ENCODE measurements around the gene EXOC4. TPM values are rescaled to one million over a fixed set of nuclear protein-coding genes. Genes with fewer than 3 reads are reported as not detected.

EXOC4 gene
- total RNA-seq, 4 donors from 2014 or later: 36.6 to 64.0 (median 57.4) TPM

DNA sequence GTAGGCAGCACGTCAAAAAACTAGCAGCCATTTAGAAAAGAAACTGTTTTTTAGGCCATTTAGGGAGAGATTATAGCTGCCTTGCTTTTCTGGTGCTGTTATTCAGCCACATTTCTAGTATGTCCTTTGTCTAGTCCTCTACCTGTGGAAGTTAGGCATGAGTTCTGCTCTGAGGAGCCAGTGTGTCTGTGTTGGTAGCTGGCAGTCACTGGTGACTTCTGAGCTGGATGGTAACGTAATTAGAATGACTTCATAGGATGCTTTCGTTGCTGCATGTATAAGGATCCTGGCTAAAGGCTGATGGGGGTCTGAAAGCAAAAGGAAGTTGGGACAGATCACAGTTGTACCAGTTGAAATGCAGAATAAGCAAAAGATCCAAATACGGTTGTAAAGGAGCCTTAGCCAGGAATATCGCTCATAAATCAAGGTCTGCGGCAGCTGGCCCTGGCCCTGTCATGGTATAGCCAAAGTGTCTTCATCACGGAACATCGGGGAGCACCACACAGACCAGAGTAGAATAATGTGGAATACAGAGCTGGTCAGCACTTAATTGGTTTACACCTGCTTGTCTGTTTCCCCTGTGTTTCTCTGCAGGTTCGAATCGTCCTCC lies 226.7 kb downstream of the EXOC4 start:
- Histone ChIP-seq H3K36me3 (peaks cover 0 to 8% (median 3%) of the 10 kb centered on the region in 4 donors), H3K27me3 (no peaks in the 10 kb centered on the region), H3K9me3 (no peaks in the 10 kb centered on the region), H3K4me1 (no peaks in the 10 kb centered on the region), H3K27ac (replicated peaks in 1 of 4) (no peak overlapping the region), H3K4me3 (no peak overlapping the region)
- no peak for DNase-seq (ENCODE audit: extremely low spot score)
- TF ChIP-seq POLR2AphosphoS5 (IDR thresholded peaks at IDR 0.05) (no peak), EP300 (IDR thresholded peaks at IDR 0.05) (no peak), POLR2A (IDR thresholded peaks at IDR 0.05; ENCODE audit: low read depth) (no peak)
- TF ChIP-seq, protein P1, sequence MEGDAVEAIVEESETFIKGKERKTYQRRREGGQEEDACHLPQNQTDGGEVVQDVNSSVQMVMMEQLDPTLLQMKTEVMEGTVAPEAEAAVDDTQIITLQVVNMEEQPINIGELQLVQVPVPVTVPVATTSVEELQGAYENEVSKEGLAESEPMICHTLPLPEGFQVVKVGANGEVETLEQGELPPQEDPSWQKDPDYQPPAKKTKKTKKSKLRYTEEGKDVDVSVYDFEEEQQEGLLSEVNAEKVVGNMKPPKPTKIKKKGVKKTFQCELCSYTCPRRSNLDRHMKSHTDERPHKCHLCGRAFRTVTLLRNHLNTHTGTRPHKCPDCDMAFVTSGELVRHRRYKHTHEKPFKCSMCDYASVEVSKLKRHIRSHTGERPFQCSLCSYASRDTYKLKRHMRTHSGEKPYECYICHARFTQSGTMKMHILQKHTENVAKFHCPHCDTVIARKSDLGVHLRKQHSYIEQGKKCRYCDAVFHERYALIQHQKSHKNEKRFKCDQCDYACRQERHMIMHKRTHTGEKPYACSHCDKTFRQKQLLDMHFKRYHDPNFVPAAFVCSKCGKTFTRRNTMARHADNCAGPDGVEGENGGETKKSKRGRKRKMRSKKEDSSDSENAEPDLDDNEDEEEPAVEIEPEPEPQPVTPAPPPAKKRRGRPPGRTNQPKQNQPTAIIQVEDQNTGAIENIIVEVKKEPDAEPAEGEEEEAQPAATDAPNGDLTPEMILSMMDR (IDR thresholded peaks at IDR 0.05): no peak
- WGBS: 89% methylated on average over 10 of the region's 10 CpGs
- intact Hi-C loops (cut with DNase I): no loop called here

DNA sequence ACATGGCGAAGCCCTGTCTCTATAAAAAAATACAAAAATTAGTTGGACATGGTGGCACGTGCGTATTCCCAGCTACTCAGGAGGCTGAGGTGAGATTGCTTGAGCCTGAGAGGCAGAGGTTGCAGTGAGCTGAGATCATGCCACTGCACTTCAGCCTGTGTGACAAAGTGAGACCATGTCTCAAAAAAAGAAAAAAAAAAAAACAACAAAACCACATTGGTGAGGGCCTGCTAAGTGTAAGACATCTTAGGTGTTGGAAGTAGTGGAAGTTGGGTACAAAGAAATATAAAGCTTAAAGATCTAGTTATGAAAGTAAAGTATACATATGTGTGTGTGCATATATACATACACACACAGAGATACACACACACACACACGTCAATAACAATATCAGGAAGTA lies 228.0 kb downstream of the EXOC4 start:
- TF ChIP-seq, protein P1 (IDR thresholded peaks at IDR 0.05): no peak
- TF ChIP-seq POLR2A (IDR thresholded peaks at IDR 0.05; ENCODE audit: low read depth) (no peak), POLR2AphosphoS5 (IDR thresholded peaks at IDR 0.05) (no peak), EP300 (IDR thresholded peaks at IDR 0.05) (no peak)
- Histone ChIP-seq H3K4me1 (no peaks in the 10 kb centered on the region), H3K27ac (replicated peaks in 1 of 4) (no peak overlapping the region), H3K36me3 (peaks cover 0 to 8% (median 3%) of the 10 kb centered on the region in 4 donors), H3K27me3 (no peaks in the 10 kb centered on the region), H3K4me3 (no peak overlapping the region), H3K9me3 (no peaks in the 10 kb centered on the region)
- DNase-seq (ENCODE audit: extremely low spot score): no peak
- WGBS: 97% methylated on average over 4 of the region's 4 CpGs
- intact Hi-C loops (cut with DNase I): no loop called here

DNA sequence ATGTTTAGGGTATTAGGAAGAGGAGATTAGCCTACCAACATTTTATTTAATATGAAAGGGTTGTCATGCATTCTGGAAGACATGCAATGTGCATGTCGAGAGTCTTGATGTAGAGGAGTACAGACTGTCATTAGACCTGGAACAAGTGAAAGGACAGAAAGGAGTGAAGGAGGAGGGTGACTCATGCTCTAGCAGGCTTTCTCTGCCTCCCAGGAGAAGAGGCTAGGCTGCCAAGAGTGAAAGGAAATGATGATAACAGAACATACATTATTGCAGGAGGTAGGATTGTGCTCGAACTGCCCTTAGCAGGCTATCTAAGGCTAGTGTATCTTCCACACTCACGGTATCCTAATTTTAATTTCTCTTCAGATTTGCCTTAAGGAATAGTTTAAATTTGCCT lies 228.8 kb downstream of the EXOC4 start:
- intact Hi-C loops (cut with DNase I): no loop called here
- H3K9me3 ChIP-seq: no peaks in the 10 kb centered on the region
- H3K27me3 ChIP-seq: no peaks in the 10 kb centered on the region
- no peak for TF ChIP-seq EP300 (IDR thresholded peaks at IDR 0.05)
- TF ChIP-seq POLR2A (IDR thresholded peaks at IDR 0.05; ENCODE audit: low read depth): no peak
- TF ChIP-seq, protein P1 (IDR thresholded peaks at IDR 0.05): no peak
- no peak for TF ChIP-seq POLR2AphosphoS5 (IDR thresholded peaks at IDR 0.05)
- no peak for DNase-seq (ENCODE audit: extremely low spot score)
- peaks cover 0 to 8% (median 3%) of the 10 kb centered on the region in 4 donors for H3K36me3 ChIP-seq
- H3K4me3 ChIP-seq: no peak overlapping the region
- H3K27ac ChIP-seq (replicated peaks in 1 of 4): no peak overlapping the region
- WGBS: 79% methylated on average over 3 of the region's 3 CpGs
- no peaks in the 10 kb centered on the region for H3K4me1 ChIP-seq

DNA sequence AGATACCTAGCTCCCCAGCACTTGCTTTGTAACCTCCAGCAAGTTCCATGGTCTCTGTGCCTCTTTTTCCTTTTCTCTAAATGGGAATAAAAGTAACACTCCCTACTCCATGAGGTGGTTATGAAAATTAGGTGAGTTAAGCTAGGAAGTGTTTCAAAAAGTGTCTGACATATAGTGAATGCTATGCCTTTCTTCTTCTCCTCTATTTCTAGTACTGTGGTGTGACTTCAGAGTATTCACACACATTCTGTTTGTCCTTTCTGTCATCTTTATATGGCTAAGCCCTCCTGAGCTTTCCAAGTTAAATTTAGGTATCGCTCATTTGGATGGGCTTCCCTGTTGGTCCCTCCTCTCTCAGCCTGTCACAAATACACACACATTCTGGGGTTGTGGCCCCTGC lies 229.7 kb downstream of the EXOC4 start:
- Histone ChIP-seq H3K27ac (replicated peaks in 1 of 4) (no peak overlapping the region), H3K9me3 (no peaks in the 10 kb centered on the region), H3K4me1 (no peaks in the 10 kb centered on the region), H3K36me3 (peaks cover 0 to 8% (median 3%) of the 10 kb centered on the region in 4 donors), H3K27me3 (no peaks in the 10 kb centered on the region), H3K4me3 (no peak overlapping the region)
- no peak for DNase-seq (ENCODE audit: extremely low spot score)
- intact Hi-C loops (cut with DNase I): no loop called here
- 96% methylated on average over 1 of the region's 1 CpG for WGBS
- TF ChIP-seq POLR2AphosphoS5 (IDR thresholded peaks at IDR 0.05) (no peak), EP300 (IDR thresholded peaks at IDR 0.05) (no peak), POLR2A (IDR thresholded peaks at IDR 0.05; ENCODE audit: low read depth) (no peak)
- TF ChIP-seq, protein P1 (IDR thresholded peaks at IDR 0.05): no peak

DNA sequence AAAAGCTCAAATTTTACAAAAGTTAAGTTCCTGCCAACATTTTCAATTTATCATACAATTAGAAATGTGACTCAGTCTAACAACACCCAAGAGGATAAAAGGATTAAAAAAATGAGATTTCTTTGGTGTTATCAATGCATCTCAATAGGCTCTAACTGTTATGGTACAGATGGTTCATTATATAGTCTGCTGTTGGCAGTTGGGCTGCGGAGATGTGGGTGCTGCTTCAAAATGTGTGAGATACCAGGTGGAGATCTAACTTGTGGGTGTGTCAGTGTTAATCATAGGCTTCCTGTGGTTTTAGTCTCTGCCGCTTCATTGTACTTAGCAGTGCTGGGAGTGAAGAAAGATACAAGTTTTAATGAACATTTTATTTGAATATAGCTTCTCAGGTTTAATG lies 231.2 kb downstream of the EXOC4 start:
- no peak overlapping the region for H3K27ac ChIP-seq (replicated peaks in 1 of 4)
- H3K27me3 ChIP-seq: no peaks in the 10 kb centered on the region
- intact Hi-C loops (cut with DNase I): no loop called here
- DNase-seq (ENCODE audit: extremely low spot score): no peak
- WGBS: 94% methylated on average over 2 of the region's 2 CpGs
- TF ChIP-seq, protein P1 (IDR thresholded peaks at IDR 0.05): no peak
- no peak for TF ChIP-seq EP300 (IDR thresholded peaks at IDR 0.05)
- TF ChIP-seq POLR2A (IDR thresholded peaks at IDR 0.05; ENCODE audit: low read depth): no peak
- no peak for TF ChIP-seq POLR2AphosphoS5 (IDR thresholded peaks at IDR 0.05)
- no peaks in the 10 kb centered on the region for H3K9me3 ChIP-seq
- no peak overlapping the region for H3K4me3 ChIP-seq
- H3K4me1 ChIP-seq: no peaks in the 10 kb centered on the region
- peaks cover 0 to 8% (median 3%) of the 10 kb centered on the region in 4 donors for H3K36me3 ChIP-seq
